Gastroesophageal sphincter (tissue), 3 donors: ENCODE results near the gene SECISBP2.

Source experiments
- POLR2A ChIP-seq, 2 donors: fragments of 450-650 bp; IDR thresholded peaks; one replicate each; pipeline ENCODE4 v1.6.1; 2017; ENCODE audit warnings: antibody characterized with exemption in 2 of 2, mild to moderate bottlenecking in 2 of 2, moderate library complexity in 1 of 2
- POLR2AphosphoS5 ChIP-seq: sonication (generic); formaldehyde crosslinking; IDR thresholded peaks from one replicate; pipeline ENCODE4 v1.6.1; 2017; ENCODE audit warnings: antibody characterized with exemption
- TF ChIP-seq, protein P1 (sequence below), 4 experiments: fragments of 200-600 bp in 2 of 4; fragments of 450-650 bp in 2 of 4; sonication (generic) in 1 of 4; IDR thresholded peaks; one replicate each; pipeline ENCODE4 v1.5.1; 2017 to 2019; ENCODE audit warnings: antibody characterized with exemption in 4 of 4, mild to moderate bottlenecking in 2 of 4, moderate library complexity in 2 of 4

DNA sequence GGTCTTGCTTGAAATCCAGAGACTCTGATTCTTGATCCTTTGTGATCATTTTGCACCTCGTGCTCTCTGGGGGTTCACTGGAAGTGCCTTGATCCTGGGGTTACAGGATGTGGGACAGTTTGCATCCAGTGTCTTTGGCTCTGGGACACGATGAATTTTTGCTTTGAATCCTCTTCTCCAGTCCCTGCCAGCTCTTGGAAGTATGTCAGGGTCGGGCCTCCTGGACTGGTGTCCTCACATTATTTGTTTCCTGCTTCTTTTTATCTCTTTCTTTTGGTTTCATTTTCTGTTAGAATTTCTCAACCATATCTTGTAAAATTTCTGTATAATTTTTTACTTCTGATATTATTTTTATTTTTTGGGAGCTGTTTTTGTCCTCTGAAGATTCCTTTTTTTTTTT lies 34.2 kb downstream of the SECISBP2 start:
- TF ChIP-seq, protein P1, sequence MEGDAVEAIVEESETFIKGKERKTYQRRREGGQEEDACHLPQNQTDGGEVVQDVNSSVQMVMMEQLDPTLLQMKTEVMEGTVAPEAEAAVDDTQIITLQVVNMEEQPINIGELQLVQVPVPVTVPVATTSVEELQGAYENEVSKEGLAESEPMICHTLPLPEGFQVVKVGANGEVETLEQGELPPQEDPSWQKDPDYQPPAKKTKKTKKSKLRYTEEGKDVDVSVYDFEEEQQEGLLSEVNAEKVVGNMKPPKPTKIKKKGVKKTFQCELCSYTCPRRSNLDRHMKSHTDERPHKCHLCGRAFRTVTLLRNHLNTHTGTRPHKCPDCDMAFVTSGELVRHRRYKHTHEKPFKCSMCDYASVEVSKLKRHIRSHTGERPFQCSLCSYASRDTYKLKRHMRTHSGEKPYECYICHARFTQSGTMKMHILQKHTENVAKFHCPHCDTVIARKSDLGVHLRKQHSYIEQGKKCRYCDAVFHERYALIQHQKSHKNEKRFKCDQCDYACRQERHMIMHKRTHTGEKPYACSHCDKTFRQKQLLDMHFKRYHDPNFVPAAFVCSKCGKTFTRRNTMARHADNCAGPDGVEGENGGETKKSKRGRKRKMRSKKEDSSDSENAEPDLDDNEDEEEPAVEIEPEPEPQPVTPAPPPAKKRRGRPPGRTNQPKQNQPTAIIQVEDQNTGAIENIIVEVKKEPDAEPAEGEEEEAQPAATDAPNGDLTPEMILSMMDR (IDR thresholded peaks at IDR 0.05): no peak
- TF ChIP-seq POLR2AphosphoS5 (no peak), POLR2A (IDR thresholded peaks at IDR 0.05) (no peak)
